Measurements from ENCODE around the gene POU3F2. TPM values are rescaled to one million over a fixed set of nuclear protein-coding genes. Genes with fewer than 3 reads are reported as not detected.

The POU3F2 gene
- total and polyA plus RNA-seq, 5 experiments from 2014 or later = not detected

- H3K9me3 Mint-ChIP-seq = peaks cover 0 to 7% (median 0%) of the 10 kb centered on the region in 9 donors
Observed at GRCh38 chr6:98864497-98864896, 30.1 kb downstream of the POU3F2 start.

GRCh38 chr6:98871057-98871456 lies 36.7 kb downstream of the POU3F2 start:
- ATAC-seq (no peak), DNase-seq (no peak)
- Mint-ChIP-seq H3K36me3 (peaks cover 12 to 47% (median 45%) of the 10 kb centered on the region in 3 donors), H3K9me3 (peaks cover 0 to 6% (median 0%) of the 10 kb centered on the region in 9 donors), H3K4me3 (no peak overlapping the region), H3K27ac (no peak overlapping the region), H3K27me3 (no peaks in the 10 kb centered on the region), H3K4me1 (no peaks in the 10 kb centered on the region)
- POLR2A ChIA-PET = no interaction called here

More at GRCh38 chr6:98864497-98864896, 30.1 kb downstream of the POU3F2 start:
- peaks cover 6 to 13% (median 8%) of the 10 kb centered on the region in 3 donors for H3K36me3 Mint-ChIP-seq
- no peak overlapping the region for H3K27ac Mint-ChIP-seq
- DNase-seq = no peak
- H3K27me3 Mint-ChIP-seq = no peaks in the 10 kb centered on the region
- POLR2A ChIA-PET = no interaction called here
- no peak overlapping the region for H3K4me3 Mint-ChIP-seq
- no peak for ATAC-seq
- H3K4me1 Mint-ChIP-seq = no peaks in the 10 kb centered on the region

- peaks cover 14 to 52% (median 46%) of the 10 kb centered on the region in 3 donors for H3K36me3 Mint-ChIP-seq
- peaks cover 0 to 3% (median 0%) of the 10 kb centered on the region in 9 donors for H3K9me3 Mint-ChIP-seq
- DNase-seq (no peak), ATAC-seq (no peak)
- H3K27me3 Mint-ChIP-seq = no peaks in the 10 kb centered on the region
- no peak overlapping the region for H3K4me3 Mint-ChIP-seq
- H3K27ac Mint-ChIP-seq = no peak overlapping the region
- POLR2A ChIA-PET = no interaction called here
- H3K4me1 Mint-ChIP-seq = no peaks in the 10 kb centered on the region
Observed at GRCh38 chr6:98871821-98872220, 37.4 kb downstream of the POU3F2 start.

- POLR2A ChIA-PET = no interaction called here
- no peaks in the 10 kb centered on the region for H3K4me1 Mint-ChIP-seq
Observed at GRCh38 chr6:98875375-98875774, 41.0 kb downstream of the POU3F2 start.

GRCh38 chr6:98877250-98877649 lies 42.9 kb downstream of the POU3F2 start:
- H3K27ac Mint-ChIP-seq = no peak overlapping the region
- H3K4me3 Mint-ChIP-seq = no peak overlapping the region
- H3K9me3 Mint-ChIP-seq = no peaks in the 10 kb centered on the region
- ATAC-seq = no peak
- no peaks in the 10 kb centered on the region for H3K27me3 Mint-ChIP-seq
- no peak for DNase-seq
- H3K4me1 Mint-ChIP-seq = peaks cover 0 to 3% (median 1%) of the 10 kb centered on the region in 4 donors
- peaks cover 17 to 46% (median 45%) of the 10 kb centered on the region in 3 donors for H3K36me3 Mint-ChIP-seq
- POLR2A ChIA-PET = no interaction called here

More at GRCh38 chr6:98875375-98875774, 41.0 kb downstream of the POU3F2 start:
- ATAC-seq = no peak
- Mint-ChIP-seq H3K9me3 (no peaks in the 10 kb centered on the region), H3K27ac (no peak overlapping the region), H3K4me3 (no peak overlapping the region), H3K27me3 (no peaks in the 10 kb centered on the region), H3K36me3 (peaks cover 18 to 51% (median 49%) of the 10 kb centered on the region in 3 donors)
- DNase-seq = no peak

- POLR2A ChIA-PET = interaction anchor here (0.6 kb wide), 1 partner anchor 46 kb away, joined by 3 read pairs; no protein-coding TSS in a partner anchor
- no peak for DNase-seq
- Mint-ChIP-seq H3K9me3 (no peaks in the 10 kb centered on the region), H3K4me3 (no peak overlapping the region), H3K36me3 (peaks cover 13 to 37% (median 36%) of the 10 kb centered on the region in 3 donors), H3K27me3 (no peaks in the 10 kb centered on the region), H3K27ac (peak overlapping the region in 1 of 10 donors; percentile 43), H3K4me1 (peaks cover 0 to 4% (median 2%) of the 10 kb centered on the region in 4 donors)
- no peak for ATAC-seq
Observed at GRCh38 chr6:98880486-98880885, 46.1 kb downstream of the POU3F2 start.

GRCh38 chr6:98885330-98885729 lies 51.0 kb downstream of the POU3F2 start:
- no peak overlapping the region for H3K4me3 Mint-ChIP-seq
- H3K27ac Mint-ChIP-seq = no peak overlapping the region
- H3K27me3 Mint-ChIP-seq = no peaks in the 10 kb centered on the region
- POLR2A ChIA-PET = no interaction called here
- no peaks in the 10 kb centered on the region for H3K9me3 Mint-ChIP-seq
- peaks cover 9 to 51% (median 23%) of the 10 kb centered on the region in 3 donors for H3K36me3 Mint-ChIP-seq
- peaks cover 0 to 4% (median 2%) of the 10 kb centered on the region in 4 donors for H3K4me1 Mint-ChIP-seq
- DNase-seq (no peak), ATAC-seq (no peak)

- no peaks in the 10 kb centered on the region for H3K27me3 Mint-ChIP-seq
- H3K4me1 Mint-ChIP-seq = peaks cover 0 to 2% (median 0%) of the 10 kb centered on the region in 4 donors
- no peak for DNase-seq
- H3K36me3 Mint-ChIP-seq = peaks cover 6 to 63% (median 25%) of the 10 kb centered on the region in 3 donors
- POLR2A ChIA-PET = no interaction called here
- H3K9me3 Mint-ChIP-seq = no peaks in the 10 kb centered on the region
- no peak overlapping the region for H3K27ac Mint-ChIP-seq
- ATAC-seq = no peak
- no peak overlapping the region for H3K4me3 Mint-ChIP-seq
Observed at GRCh38 chr6:98887650-98888049, 53.3 kb downstream of the POU3F2 start.

Other genes with a start within 250 kb of the POU3F2 start
- gene FBXL4, start 113.4 kb downstream of the POU3F2 start, total RNA-seq = 10 to 100 TPM; 20.2 to 20.7 TPM
- 10 to 100 TPM in 1 of 3 donors, 1 to 10 TPM in 2; 6.8 to 11.9 (median 7.7) TPM for gene FBXL4, start 113.4 kb downstream of the POU3F2 start, polyA plus RNA-seq